ENCODE measurements around the gene MYF5.
"Not testable (repeated sequence)": the region's sequence is repeated elsewhere in the genome, so short reads cannot be mapped to it uniquely, and the experiment has no call there.

MYF5 gene

GRCh38 chr12:80716696-80717469 is at the start of gene MYF5:
TSS of gene MYF5 (plus strand) at chr12:80716912. CDS start at chr12:80717064, 152 bp downstream.
- H3K4me3 ChIP-seq (ENCODE audit: low read depth, low read length), result no peak within 1 kb of the TSS
- no peak for TF ChIP-seq CTCF (conservative IDR thresholded peaks at IDR 0.05; ENCODE audit: low read depth, low read length)
- no peak for DNase-seq (ENCODE audit: low read depth)

- no peak for DNase-seq (ENCODE audit: low read depth)
- H3K4me3 ChIP-seq (ENCODE audit: low read depth, low read length), result no peak overlapping the region
- no peak for TF ChIP-seq CTCF (conservative IDR thresholded peaks at IDR 0.05; ENCODE audit: low read depth, low read length)
These were observed 46.5 kb upstream of the MYF5 start for GRCh38 chr12:80670214-80670613.

GRCh38 chr12:80676042-80676636 is 40.6 kb upstream of the MYF5 start:
- H3K4me3 ChIP-seq (ENCODE audit: low read depth, low read length), result not testable (repeated sequence)
- peak; percentile 70 for DNase-seq (ENCODE audit: low read depth)
- TF ChIP-seq CTCF (conservative IDR thresholded peaks at IDR 0.05; ENCODE audit: low read depth, low read length), result peak; percentile 47

- H3K4me3 ChIP-seq (ENCODE audit: low read depth, low read length), result no peak overlapping the region
- TF ChIP-seq CTCF (conservative IDR thresholded peaks at IDR 0.05; ENCODE audit: low read depth, low read length), result no peak
These were observed 39.9 kb upstream of the MYF5 start for GRCh38 chr12:80676856-80677255.

GRCh38 chr12:80677994-80678393 is 38.7 kb upstream of the MYF5 start:
- no peak for TF ChIP-seq CTCF (conservative IDR thresholded peaks at IDR 0.05; ENCODE audit: low read depth, low read length)
- H3K4me3 ChIP-seq (ENCODE audit: low read depth, low read length), result no peak overlapping the region
- no peak for DNase-seq (ENCODE audit: low read depth)

More at GRCh38 chr12:80676856-80677255, 39.9 kb upstream of the MYF5 start:
- DNase-seq (ENCODE audit: low read depth), result no peak

- no peak for TF ChIP-seq CTCF (conservative IDR thresholded peaks at IDR 0.05; ENCODE audit: low read depth, low read length)
- H3K4me3 ChIP-seq (ENCODE audit: low read depth, low read length), result no peak overlapping the region
- DNase-seq (ENCODE audit: low read depth), result no peak
These were observed 37.2 kb upstream of the MYF5 start for GRCh38 chr12:80679346-80680131.

Data from choroid plexus epithelial cell (primary cell).